ENCODE results near the gene DOCK2. TPM values are rescaled to one million over a fixed set of nuclear protein-coding genes. Genes with fewer than 3 reads are reported as not detected.
"Not testable (repeated sequence)": the region's sequence is repeated elsewhere in the genome, so short reads cannot be mapped to it uniquely, and the experiment has no call there.

Gene DOCK2
- total RNA-seq, 1 experiment from 2014 or later, result not detected

DNA sequence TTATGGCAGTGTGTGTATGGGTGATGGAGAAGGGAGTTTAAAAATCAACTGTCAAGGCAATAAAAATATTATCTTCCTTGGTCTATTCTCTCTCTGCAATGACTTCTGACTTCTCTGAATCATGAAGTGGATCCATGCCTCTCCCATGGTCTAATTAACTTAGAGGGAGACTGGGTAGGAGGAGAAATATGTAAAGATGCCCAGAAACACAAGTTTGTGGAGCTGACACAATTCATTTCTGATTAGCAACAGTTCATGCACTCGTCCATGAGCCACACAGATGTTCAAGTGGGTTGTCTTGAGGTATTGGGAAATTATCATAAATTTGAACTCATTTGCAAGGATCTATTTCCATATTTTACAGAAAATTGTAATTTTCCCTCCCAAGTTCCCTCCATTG is 305.1 kb downstream of the DOCK2 start:
- DNase-seq (ENCODE audit: low spot score), result no peak

DNA sequence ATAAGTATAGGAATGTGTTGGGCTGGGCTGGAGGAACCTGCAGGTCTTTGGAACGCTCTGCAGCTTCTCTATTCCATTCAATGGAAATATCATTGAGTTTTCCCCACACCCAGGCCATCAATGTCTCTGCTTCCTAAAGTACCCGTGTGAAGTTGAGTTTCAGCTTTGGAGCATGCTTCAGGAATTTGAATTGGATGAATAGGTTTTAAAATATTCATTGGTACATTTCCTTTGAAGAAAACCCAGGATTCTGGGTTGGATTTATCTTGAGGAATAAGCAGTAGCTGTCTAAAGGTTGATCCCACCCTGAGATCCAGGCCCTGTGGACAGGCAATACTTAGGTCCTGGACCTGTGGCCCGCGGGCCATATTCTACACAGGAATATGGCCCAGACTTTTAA is 306.0 kb downstream of the DOCK2 start:
- DNase-seq (ENCODE audit: low spot score), result no peak

DNA sequence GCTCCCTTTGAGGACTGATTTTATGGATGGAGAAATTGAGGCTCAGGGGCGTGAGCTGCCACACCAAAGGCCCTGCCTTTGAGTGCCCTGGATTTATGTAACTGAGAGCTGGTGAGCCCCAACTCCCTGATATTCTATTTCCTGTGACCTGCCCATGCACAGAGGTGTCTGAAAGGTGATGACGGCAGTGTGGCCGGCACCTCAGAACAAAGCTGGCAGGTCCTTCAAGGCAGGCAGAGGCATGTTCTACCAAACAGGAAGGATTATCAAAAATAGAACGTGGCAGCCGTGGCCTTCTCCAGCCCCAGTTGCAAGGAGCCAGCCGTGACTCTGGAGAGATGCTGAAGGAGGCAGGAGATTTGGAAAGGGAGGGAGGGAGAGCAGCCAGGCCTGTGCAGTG is 307.0 kb downstream of the DOCK2 start:
- no peak for DNase-seq (ENCODE audit: low spot score)

DNA sequence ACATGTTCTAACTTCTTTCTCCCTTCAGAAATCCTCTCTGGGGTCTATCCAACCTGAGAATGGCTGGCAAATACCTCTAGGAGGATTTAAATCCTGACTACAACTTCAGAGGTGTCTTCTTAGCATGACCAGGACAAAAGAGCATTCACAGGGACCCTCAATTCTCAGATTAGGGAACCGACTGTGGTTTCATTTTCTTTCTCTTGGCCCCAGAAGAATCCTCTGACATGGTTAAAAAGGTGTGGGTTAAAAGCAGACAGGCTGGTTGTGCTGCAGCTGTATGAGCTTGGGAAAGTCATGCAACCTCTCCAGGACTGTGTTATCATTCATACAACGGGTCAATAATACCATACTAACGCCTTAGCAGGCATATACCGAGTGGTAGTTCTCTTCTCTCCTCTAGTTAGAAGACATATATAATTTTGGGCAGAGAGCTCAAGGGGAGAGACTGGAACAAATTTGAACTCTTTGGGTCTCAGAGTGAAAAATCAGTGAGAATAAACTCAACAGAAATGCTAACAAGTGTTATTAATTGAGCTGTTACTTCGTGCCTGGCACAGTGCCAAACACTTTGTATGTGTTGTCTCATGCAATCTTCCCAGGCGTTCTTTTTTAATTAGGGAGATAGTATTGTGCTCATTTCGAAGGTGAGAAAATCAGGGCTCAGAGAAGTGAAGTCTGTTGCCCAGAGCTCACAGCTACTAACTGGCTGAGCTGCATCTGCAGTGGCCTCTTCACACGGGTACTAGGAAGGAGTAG is 308.0 kb downstream of the DOCK2 start:
- DNase-seq (ENCODE audit: low spot score), result no peak

DNA sequence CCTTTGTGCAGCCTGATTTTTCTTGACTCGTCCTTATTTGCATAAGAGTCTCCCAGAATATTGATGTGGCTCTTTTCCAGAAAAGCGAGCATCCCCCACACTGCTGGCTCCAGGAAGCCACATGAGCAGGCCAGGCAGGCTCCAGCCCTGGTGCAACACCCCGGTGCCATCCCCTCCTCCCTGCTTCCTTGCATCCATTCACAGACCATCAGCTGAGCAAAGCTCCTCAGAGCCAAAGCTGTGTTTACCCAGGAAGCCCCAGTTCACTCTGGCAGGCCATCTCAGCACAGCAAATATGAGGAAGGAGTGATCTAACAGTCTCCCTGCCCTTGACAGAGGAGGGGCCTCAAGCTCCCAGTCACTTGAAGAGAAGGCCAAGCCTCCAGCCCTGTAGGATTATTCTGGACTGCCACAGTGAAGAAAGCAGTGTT is 308.8 kb downstream of the DOCK2 start:
- DNase-seq (ENCODE audit: low spot score), result no peak

DNA sequence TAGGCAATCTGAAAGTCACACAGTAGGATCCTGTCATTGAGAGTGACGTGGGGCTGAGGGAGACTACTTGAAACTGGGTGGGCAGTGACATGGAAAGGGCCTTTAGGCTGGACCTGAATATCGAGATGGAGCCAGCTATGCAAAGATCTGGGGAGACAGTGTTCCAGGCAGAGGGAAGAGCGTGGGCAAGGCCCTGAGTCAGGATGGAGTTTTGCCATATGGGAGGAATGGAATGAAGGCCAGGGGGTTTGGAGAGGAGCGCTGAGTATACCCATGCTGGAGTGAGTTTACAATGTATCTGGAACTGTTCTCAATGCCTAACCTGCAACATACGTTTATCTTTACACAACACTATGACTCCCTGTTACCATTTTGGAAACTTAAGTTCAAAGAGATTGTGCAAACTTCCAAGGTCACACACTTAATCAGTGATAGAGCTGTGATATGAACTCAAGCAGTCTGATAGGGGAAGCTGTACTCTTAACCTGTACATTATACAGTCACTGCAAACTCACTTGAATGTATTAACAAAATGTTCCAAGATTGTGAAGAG is 309.7 kb downstream of the DOCK2 start:
- DNase-seq (ENCODE audit: low spot score), result no peak

DNA sequence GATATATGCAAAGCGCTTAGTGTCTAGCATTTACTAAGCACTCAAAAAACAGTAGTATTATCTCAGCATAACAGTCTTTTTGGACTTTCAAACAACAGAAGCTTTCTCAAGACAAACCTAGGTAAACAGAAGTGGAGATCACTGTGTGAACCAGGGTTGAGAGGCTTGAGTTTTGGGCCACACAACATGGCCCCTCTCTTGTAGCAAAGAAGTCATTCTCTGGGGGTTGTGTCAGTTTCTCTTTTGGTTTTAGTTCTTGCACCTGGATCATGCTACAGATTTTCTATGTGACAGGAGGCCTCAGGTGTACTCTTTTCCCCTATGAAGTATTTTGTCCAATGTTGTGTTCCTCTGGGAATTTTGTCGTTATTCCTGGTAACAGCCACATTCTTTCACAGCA is 313.3 kb downstream of the DOCK2 start:
- DNase-seq (ENCODE audit: low spot score), result no peak

DNA sequence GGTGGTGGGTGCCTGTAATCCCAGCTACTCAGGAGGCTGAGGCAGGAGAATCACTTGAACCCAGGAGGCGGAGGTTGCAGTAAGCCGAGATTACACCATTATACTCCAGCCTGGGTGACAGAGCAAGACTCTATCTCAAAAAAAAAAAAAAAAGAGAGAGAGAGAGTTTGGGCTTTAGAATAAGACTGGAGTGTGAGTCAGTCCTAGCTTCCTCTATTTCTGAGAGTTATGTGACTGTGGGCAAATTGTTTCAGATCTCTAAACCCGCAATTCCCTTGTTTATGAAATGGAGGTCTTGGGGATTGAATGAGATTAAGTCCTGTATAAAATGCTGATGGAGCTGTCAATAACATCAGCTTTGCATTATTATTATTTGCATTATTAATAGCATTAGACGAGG is 316.1 kb downstream of the DOCK2 start:
- DNase-seq (ENCODE audit: low spot score), result not testable (repeated sequence)

DNA sequence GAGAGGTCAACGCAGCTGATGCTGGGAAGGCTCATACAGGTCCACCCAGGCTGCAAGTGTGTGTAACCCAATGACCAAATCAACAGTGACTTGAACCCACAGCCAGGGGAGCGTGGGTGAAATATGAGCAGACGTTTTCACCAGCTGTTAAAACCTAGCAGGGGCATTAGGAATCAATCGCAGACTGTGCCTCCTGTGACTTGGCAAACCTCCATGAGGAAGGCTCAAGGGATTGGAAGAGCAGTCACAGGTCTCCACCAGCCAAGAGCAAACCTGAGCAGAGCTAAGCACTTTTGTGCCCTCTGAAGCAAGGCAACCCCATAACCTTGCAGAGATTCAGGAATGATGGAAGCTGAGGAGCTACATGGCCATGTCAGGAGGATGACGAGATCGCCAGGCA is 317.7 kb downstream of the DOCK2 start:
- DNase-seq (ENCODE audit: low spot score), result no peak

DNA sequence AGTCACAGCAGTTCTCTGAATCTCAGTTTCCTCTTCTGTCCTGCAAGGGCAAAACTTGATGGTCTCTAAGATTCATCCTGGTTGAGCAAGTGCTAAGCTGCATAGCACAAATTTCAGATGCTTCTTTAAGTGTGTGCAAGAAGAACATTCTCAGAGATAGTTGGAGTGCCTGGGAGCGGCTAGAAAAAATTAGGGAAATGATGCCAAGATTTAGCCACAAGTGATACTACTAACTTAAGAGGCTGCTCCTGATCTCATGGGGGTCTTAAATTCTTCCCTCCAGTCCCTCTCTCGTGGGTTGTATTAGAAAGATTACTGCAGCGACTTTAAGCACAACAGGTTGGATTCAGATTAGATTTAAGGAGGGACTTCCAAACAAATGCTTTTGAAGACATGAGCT is 319.1 kb downstream of the DOCK2 start:
- no peak for DNase-seq (ENCODE audit: low spot score)

DNA sequence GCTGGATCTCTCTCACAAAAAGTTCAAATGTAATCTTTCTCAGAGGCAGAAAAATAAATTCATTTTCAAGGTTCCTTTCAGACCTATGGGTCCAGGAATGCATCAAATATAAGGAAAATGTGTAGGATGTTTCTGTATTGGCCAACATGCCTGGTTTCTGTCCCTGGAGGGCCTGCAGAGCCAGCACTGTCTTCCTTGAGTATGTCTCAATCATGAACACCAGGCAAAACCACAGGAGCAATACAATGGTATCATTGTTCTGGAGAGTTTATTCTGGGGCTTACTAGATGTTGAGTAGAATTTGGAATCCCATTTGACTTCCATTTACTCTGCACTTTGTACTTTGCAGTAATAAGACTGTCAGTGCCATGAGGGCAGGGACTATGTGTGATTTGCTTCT is 319.7 kb downstream of the DOCK2 start:
- DNase-seq (ENCODE audit: low spot score), result no peak

DNA sequence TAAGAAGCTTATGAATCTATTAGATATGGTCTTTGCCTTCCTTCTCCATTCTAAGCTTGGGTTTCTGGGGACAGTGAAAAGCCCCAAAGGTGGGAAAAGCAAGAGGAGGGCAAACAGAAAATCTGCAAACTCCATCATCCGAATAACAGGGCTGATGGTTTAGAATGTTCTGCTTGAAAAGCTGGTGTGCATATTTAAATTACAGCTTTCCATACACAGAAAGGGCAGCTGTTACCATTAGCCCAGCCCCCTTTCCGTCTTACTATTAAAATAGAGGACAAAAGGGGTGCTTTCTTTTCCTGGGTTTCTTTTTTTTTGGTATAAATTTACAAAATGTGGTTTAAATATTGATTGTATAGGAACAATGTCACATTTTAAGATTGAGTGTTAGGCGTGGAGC is 321.2 kb downstream of the DOCK2 start:
- no peak for DNase-seq (ENCODE audit: low spot score)

DNA sequence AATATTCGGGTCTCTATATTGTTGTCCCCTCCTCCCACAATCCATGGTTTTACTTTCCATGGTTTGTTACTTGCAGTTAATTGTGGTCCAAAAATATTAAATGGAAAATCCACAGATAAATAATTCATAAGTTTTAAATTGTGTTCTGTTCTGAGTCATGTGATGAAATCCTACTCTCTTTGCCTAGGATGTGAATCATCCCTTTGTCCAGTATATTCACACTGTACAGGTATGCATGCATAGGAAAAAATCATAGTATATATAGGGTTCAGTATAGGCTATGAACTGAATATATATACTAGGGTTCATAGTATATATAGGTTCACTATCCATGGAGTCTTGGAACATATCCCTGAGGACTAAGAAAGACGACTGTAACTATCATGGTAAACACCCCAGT is 323.6 kb downstream of the DOCK2 start:
- no peak for DNase-seq (ENCODE audit: low spot score)

DNA sequence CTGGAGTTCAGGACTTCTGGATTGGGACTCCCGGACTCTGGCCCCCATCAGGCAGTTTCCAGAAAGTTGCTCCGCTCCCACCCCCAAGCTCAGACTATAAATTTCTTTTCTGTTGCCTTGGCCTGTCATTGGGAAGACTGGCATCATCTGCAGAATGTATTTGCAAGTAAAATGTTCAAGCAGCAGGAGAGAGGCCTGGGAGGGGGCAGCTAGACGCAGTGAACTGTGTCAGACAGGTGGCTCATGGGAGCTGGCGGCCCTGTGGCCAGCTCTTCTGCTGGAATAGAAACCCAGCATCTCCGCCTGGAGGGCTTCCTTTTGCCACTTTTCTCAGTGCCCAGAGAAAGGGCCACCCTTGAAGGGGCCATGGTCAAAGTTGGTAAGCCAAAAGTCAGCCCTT is 327.2 kb downstream of the DOCK2 start:
- DNase-seq (ENCODE audit: low spot score), result no peak

DNA sequence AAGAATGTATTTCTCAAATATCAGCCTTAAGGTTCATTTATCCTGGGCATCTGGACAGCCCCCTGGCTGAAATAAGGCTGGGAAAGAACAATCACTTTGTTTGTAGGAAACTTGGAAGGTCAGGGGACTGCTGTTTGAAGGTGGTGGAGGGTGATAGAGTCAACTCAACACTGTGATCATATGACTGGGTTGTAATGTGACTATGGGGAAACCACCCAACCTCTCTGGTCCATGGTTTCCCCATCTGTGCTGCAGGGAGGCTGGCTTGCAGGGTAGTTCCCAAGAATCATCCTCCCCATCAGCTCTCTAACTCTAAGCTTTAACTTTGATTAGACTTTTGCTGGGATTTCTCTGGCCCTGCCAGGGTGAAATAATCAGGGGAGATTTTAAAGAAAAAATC is 333.3 kb downstream of the DOCK2 start:
- DNase-seq (ENCODE audit: low spot score), result no peak

DNA sequence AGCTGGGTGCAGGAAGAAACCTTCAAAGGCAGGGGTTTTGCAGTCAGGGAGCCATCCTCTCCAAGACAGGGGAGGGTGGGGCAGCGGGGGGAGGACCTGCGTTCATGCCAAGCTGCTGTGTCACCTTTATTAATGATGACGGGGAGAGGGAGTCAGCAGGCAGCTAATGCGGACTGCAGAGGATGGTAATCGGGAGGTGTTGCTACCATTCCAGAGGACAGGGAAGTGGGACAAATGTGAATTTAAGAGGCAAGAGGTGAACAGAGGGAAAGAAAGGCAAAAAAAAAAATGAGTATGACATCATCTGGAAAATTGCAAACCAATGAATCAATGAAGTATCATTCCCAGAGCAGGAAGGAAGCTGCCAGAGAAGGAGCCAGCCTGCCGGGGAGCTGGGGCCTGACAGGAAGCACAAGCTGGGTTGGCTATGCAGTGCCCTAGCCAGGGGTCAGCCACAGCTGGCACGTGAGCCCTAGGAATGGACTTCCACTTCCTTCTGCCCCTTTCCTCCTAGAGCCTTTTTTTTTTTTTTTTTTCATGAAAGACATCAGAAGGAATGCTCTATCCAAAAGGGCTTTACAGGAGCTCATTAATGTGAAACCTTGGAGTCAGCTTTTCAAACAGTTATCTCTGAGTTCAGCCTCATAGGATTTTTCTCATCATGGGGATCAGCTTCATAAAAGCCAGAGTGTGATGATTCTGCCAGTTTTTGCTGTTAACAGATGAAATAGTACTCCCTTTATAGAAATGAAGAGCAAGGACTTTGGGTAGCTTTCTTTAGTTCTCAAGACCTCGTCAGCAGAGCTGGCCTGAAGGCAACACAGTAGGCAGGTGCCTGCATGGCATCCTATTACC is 334.1 kb downstream of the DOCK2 start:
- DNase-seq (ENCODE audit: low spot score), result peak; percentile 35

DNA sequence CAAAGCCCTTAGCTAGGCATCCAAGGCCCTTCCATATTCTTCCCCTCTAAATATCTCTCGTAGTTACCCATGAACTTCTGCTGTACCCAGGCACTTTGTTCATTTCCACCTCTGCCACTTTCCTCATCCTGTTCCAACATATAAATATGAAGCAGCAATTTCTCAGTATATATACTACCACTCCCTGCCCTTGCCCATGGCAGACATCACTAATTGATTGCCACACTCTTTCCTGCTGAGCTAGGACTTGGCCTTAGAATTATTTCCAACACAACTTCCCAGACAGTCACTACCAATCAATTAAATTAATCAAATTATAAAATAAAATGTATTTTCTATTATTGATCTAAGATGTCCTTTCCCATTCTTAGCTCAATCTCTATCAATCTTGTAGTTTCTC is 334.7 kb downstream of the DOCK2 start:
- DNase-seq (ENCODE audit: low spot score), result no peak

DNA sequence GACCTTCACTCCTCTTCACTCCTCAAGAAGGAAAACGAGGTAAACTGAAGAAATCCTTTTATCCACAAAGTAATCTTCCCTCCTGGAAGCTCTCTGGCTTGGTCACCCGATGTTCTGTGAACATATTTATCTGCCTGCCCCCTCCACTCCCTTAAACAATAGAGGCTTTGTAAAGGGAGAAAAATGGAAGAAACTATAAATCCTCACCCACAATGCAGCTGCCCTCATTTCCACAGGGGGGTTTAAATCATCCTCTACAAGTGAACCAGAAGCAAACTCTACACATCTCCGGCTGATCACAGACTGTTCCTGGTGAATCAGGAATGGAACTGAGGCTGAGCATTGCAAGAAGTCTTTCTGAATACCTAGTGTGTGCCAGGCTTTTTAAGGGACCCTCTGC is 336.0 kb downstream of the DOCK2 start:
- DNase-seq (ENCODE audit: low spot score), result no peak

DNA sequence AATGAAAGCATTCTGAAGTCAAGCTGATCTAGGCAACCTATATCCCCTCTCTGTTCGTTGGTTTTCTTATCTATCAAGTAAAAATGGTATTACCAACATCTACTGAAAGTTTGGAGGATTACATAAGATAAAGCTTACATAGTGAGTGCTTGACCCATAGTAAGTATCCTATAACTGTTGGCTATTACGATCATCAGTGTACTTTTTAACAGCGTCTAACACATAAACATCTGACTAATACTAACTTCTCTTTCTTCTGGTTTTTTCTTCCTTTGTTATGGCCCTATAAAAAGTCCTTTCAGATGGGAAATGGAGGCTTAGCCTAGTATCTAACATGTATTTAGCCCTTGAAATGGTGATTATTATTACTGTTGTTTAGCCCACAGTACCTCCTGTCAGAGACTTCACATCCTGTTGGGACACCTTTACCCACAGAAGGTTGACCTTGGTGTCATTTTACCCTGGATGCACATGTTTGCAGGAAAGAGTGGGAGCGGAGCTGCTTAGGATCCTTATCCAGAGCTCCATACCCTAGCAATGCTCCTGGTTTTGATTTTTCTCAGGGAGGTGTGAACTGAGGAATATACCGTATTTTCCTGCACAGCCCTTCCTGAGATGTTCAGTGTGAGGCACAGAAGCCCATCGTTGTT is 337.2 kb downstream of the DOCK2 start:
- no peak for DNase-seq (ENCODE audit: low spot score)

DNA sequence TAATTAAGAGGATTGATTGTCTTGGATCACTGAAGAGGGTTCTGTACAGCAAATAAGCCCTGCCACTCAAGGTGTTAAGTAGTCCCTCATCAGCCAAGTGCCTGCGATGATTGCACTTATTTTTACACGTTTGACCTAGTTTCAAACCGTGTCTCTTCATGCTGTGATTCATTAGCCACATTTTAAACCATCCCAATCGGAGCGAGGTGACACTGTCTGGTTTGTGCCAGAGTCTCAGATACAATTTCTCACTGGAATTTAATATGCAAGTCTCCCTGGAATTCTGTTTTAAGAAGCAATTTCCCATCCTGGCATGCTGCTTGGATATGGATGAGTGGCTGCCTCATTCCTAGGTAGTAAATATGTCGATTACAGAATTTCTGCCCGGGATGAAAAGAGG is 341.6 kb downstream of the DOCK2 start:
- no peak for DNase-seq (ENCODE audit: low spot score)

DNA sequence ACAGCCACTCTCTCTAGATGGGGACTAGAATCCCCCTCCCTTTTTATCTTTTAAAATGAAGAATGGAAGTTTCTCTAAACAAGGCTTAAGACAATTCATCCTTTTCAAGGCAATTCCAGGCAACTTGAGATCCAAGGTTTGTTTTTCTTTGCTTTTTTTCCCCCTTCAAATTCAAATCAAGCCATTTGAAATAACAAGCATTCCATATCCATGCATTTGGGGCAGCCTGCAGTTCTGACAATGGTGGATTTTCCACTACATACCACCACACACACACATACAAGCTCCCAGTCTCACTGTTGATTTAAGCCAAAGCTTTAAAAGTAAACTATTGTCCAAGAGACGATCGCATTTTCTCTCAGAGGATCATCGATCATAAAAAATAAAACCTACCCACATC is 342.8 kb downstream of the DOCK2 start:
- DNase-seq (ENCODE audit: low spot score), result no peak

DNA sequence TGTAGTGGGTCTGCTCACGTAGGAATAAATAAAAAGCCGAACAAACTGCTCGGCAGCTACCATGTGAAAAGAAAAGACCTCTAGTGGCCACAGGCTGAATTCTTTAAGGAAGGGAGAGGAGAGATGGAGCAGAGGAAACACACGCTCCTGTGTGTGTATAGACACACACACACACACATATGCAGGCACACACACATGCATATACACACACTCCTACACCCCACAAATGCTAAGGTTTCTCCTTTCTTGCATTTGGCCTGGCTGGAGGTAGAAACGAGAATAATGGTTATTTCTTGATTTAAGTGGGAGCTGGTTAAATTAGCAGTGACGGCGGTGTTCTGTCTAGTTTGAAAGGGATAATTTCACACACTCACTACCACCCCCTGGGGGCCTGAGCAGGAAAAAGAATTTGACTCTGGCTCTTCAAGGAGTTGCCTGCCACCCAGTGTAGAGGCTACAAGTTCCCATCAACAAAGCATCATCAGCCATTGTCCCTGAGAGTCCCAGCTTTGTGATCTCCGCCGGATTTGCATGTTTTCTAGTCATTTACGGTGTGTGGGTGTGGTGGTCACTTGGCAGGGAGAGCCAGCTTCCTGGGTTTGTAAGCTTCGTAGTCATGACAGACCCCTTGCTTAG is 343.5 kb downstream of the DOCK2 start, which contains the start of gene INSYN2B:
Gene INSYN2B (minus strand): TSS at position 78 of the 636 bp plus-strand sequence. CDS start 96,597 bp downstream, outside the sequence.
- peak; percentile 77 for DNase-seq (ENCODE audit: low spot score)
